Vagina (tissue), 2 donors: Measurements from ENCODE around the gene SPATA25.

Experiments used
- POLR2AphosphoS5 ChIP-seq, 2 donors: sonication (generic); formaldehyde crosslinking; IDR thresholded peaks; one replicate each; pipeline ENCODE4 v1.9.0; 2017; ENCODE audit warnings: antibody characterized with exemption in 2 of 2, mild to moderate bottlenecking in 2 of 2, low read depth in 1 of 2; ENCODE audit not compliant: insufficient read depth in 1 of 2
- TF ChIP-seq, protein P1 (sequence below), 3 experiments: fragments of 450-650 bp in 2 of 3; fragments of 200-600 bp in 1 of 3; sonication (generic) in 1 of 3; IDR thresholded peaks; one replicate each; pipeline ENCODE4 v1.5.1; 2017 to 2019; ENCODE audit warnings: antibody characterized with exemption in 3 of 3, mild to moderate bottlenecking in 2 of 3, moderate library complexity in 2 of 3

DNA sequence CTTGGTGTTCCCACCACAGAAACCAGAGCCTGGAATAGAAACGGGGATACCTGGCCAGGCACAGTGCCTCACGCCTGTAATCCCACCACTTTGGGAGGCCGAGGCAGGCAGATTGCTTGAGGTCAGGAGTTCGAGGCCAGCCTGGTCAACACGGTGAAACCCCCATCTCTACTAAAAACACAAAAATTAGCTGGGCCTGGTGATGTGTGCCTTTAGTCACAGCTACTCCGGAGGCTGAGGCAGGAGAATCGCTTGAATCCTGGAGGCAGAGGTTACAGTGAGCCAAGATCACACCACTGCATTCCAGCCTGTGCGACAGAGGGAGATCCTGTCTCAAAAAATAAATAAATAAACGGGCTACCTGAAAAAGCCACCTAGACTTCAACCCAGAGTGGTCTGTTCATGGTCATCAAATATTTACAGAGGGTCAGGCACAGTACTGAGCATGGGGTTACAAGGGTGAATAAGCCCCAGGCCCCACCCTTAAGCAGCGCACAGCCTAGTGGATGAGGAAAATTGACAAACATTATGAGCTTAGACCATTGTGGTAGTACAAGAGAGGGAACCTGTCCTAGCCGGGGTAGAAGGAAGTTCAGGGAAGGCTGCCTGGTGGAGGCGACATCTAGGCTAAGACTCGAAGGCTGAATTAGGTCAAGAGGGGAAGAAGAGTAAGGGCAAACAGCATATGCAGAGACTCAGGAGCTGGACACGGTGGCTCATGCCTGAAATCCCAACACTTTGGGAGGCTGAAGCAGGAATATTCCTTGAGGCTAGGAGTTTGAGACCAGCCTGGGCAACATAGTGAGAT lies 39.9 kb upstream of the SPATA25 start:
- TF ChIP-seq, protein P1, sequence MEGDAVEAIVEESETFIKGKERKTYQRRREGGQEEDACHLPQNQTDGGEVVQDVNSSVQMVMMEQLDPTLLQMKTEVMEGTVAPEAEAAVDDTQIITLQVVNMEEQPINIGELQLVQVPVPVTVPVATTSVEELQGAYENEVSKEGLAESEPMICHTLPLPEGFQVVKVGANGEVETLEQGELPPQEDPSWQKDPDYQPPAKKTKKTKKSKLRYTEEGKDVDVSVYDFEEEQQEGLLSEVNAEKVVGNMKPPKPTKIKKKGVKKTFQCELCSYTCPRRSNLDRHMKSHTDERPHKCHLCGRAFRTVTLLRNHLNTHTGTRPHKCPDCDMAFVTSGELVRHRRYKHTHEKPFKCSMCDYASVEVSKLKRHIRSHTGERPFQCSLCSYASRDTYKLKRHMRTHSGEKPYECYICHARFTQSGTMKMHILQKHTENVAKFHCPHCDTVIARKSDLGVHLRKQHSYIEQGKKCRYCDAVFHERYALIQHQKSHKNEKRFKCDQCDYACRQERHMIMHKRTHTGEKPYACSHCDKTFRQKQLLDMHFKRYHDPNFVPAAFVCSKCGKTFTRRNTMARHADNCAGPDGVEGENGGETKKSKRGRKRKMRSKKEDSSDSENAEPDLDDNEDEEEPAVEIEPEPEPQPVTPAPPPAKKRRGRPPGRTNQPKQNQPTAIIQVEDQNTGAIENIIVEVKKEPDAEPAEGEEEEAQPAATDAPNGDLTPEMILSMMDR (IDR thresholded peaks at IDR 0.05) = no peak
- TF ChIP-seq POLR2AphosphoS5 (IDR thresholded peaks at IDR 0.05; ENCODE audit: insufficient read depth in 1 of 2, low read depth in 1 of 2) = no peak
